Omental fat pad (tissue), 4 donors: Measurements from ENCODE around the gene ATP2A3. TPM values are rescaled to one million over a fixed set of nuclear protein-coding genes. Genes with fewer than 3 reads are reported as not detected.

Experiments used
- ATAC-seq: fragments of 150-250 bp; one replicate; pipeline ENCODE4 v1.9.1; 2016; ENCODE audit warnings: mild to moderate bottlenecking, moderate library complexity; ENCODE audit not compliant: low FRiP score
- DNase-seq: peaks from one replicate; pipeline ENCODE4 v3.0.0-alpha.2; 2019; ENCODE audit warnings: low spot score
- CTCF ChIP-seq, 3 donors: fragments of 450-650 bp; IDR thresholded peaks; one replicate each; pipeline ENCODE4 v1.5.1; 2016 to 2017; ENCODE audit warnings: antibody characterized with exemption in 3 of 3, mild to moderate bottlenecking in 3 of 3, moderate library complexity in 2 of 3
- total RNA-seq, 4 donors: library from RNA; depleted of rRNA; stranded (reverse); fragments of >200 nt; gene quantifications; one replicate each; pipeline ENCODE4 v1.1.0, GENCODE V29; 2016

The ATP2A3 gene
- total RNA-seq, 4 donors from 2014 or later = 2.9 to 12.3 (median 5.5) TPM

GRCh38 chr17:3940965-3941698, 23.1 kb downstream of the ATP2A3 start:
- no peak for ATAC-seq
- no peak for TF ChIP-seq CTCF (IDR thresholded peaks at IDR 0.05)
- no peak for DNase-seq

GRCh38 chr17:3937359-3937758, 26.9 kb downstream of the ATP2A3 start:
- TF ChIP-seq CTCF (IDR thresholded peaks at IDR 0.05) = no peak
- ATAC-seq (no peak), DNase-seq (no peak)

- TF ChIP-seq CTCF (IDR thresholded peaks at IDR 0.05) = no peak
- DNase-seq = no peak
- ATAC-seq = no peak
These were observed 28.3 kb downstream of the ATP2A3 start for GRCh38 chr17:3935825-3936355.

GRCh38 chr17:3935140-3935542, 29.1 kb downstream of the ATP2A3 start:
- DNase-seq = no peak
- no peak for TF ChIP-seq CTCF (IDR thresholded peaks at IDR 0.05)
- peak; percentile 52 for ATAC-seq

- no peak for TF ChIP-seq CTCF (IDR thresholded peaks at IDR 0.05)
- DNase-seq = no peak
- ATAC-seq = no peak
These were observed 34.5 kb downstream of the ATP2A3 start for GRCh38 chr17:3929764-3930163.

- no peak for TF ChIP-seq CTCF (IDR thresholded peaks at IDR 0.05)
- ATAC-seq (no peak), DNase-seq (no peak)
These were observed 35.1 kb downstream of the ATP2A3 start for GRCh38 chr17:3929181-3929580.

GRCh38 chr17:3928406-3928805, 35.8 kb downstream of the ATP2A3 start:
- no peak for TF ChIP-seq CTCF (IDR thresholded peaks at IDR 0.05)
- no peak for ATAC-seq
- DNase-seq = no peak
